SIG-M5 treated with dmso at 0.1 percent for 504 hours (cell line): Measurements from ENCODE around the gene ATP6V1G2.

ENCODE experiments used
- DNase-seq: peaks from one replicate; lab custom pipeline; 2025; ENCODE audit not compliant: unreplicated experiment; lab: John Stamatoyannopoulos, UW

Gene ATP6V1G2

GRCh38 chr6:31548544-31548873 lies 2.1 kb upstream of the ATP6V1G2 start:
- DNase-seq = no peak

DNA sequence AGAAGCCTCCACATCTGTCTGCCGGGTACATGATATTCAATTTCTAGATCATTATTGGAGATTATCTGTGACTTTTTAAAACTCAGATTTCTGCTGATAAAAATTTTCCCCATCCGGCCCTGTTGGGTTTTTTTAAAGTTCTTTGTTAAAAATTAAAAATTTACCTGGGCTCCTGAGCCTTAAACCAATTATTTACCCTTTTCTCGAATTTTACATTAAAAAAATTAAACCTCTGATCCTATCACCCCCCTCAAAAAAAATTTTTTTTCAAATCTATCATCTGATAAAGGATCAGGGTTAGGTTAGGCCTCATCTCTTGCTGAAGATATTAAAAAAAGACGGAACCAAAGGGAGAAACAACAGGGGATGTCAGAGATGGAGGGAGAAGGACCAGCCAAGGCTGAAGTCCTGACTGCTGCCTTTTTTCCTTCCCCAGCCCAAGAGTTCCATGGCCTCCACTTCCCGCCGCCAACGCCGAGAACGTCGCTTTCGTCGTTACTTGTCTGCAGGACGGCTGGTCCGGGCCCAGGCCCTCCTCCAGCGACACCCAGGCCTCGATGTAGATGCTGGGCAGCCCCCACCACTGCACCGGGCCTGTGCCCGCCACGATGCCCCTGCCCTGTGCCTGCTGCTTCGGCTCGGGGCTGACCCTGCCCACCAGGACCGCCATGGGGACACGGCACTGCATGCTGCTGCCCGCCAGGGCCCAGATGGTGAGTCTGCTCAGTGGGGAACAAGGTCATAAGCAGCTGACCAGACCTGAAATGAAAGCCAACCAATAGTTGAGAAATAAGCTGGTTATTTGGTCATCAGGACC lies 1.5 kb upstream of the ATP6V1G2 start:
- no peak for DNase-seq

GRCh38 chr6:31546958-31547726 lies 734 bp upstream of the ATP6V1G2 start, which contains the start of gene NFKBIL1:
Gene NFKBIL1 (plus strand): TSS chr6:31547608. CDS start chr6:31547695, 87 bp downstream.
- DNase-seq = peak; percentile 99

DNA sequence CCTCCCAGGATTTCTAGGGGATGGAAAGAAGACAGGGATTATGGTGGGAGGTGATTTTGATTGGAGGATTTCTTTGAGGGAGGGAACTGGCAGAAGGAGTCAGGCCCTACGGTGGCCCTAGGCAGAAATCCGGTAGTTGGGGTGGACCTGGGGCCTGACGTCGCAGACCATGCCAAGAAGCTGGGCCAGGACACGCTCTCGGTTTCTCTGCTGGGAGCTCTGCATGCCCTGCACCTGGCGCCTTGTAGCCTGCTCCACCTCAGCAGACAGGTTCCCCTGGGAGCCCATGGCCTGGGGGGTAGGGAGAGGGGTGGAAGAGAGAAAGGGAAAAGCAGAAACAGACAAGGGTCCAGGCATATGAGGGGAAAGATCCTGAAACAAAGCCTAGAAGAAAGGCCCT lies 1.1 kb downstream of the ATP6V1G2 start:
- DNase-seq = no peak

- no peak for DNase-seq
Measured at GRCh38 chr6:31544676-31545075, 1.7 kb downstream of the ATP6V1G2 start.

GRCh38 chr6:31543639-31544038 lies 2.8 kb downstream of the ATP6V1G2 start:
- no peak for DNase-seq

GRCh38 chr6:31541658-31542521 lies 4.5 kb downstream of the ATP6V1G2 start, which contains the start of gene DDX39B:
Gene DDX39B (minus strand): TSS chr6:31542003. CDS start chr6:31540532, 1,471 bp downstream.
- DNase-seq = peak; percentile 96

- DNase-seq = peak; percentile 77
Measured at GRCh38 chr6:31541059-31541657, 5.2 kb downstream of the ATP6V1G2 start.

GRCh38 chr6:31540640-31541039 lies 5.8 kb downstream of the ATP6V1G2 start:
- DNase-seq = no peak

DNA sequence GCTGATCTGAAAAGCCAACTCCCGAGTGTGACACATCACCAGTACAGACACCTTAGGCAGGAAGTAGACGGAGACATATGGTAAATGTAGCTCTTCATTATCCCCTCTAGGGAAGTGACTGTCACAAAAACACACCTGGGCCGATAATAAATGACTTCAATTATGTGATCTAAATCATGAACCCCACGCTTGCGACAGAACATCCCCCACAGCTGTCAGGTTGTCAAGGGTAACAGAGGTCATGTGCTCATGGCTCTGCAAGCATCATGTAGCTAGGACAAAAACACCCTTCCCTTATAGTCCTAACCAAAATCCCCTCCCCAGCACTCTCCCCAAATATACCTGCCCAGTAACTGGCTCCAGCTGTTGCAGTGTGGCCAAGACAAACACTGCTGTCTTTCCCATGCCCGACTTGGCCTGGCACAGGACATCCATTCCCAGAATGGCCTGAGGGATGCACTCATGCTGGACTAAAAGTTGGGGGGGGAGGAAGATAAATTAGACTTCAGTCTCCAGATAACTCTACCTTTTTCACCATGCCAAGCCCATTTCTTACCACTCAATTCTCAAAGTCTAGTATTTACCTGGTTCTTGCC lies 7.5 kb downstream of the ATP6V1G2 start:
- DNase-seq = no peak

GRCh38 chr6:31535538-31536324 lies 10.7 kb downstream of the ATP6V1G2 start:
- DNase-seq = no peak

- DNase-seq = no peak
Measured at GRCh38 chr6:31534521-31535040, 11.8 kb downstream of the ATP6V1G2 start.

DNA sequence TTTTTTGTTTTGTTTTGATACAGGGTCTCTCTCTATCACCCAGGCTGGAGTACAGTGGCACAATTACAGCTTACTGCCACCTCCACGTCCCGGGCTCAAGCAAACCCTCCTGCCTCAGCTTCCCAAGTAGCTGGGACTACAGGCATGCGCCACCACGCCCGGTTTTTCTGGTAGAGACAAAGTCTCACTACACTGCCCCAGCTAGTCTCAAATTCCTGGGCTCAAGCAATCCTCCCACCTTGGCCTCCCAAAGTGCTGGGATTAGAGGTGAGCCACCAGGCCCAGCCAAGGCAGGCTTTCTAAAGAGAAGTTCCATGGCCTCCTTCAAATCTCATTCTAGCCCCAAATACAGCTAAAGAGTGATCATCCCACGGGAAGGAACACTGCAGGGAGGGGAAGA lies 12.4 kb downstream of the ATP6V1G2 start:
- no peak for DNase-seq

- DNase-seq = no peak
Measured at GRCh38 chr6:31533455-31533841, 13.0 kb downstream of the ATP6V1G2 start.

- no peak for DNase-seq
Measured at GRCh38 chr6:31532644-31533454, 13.6 kb downstream of the ATP6V1G2 start.

- DNase-seq = no peak
Measured at GRCh38 chr6:31531771-31532643, 14.4 kb downstream of the ATP6V1G2 start.

DNA sequence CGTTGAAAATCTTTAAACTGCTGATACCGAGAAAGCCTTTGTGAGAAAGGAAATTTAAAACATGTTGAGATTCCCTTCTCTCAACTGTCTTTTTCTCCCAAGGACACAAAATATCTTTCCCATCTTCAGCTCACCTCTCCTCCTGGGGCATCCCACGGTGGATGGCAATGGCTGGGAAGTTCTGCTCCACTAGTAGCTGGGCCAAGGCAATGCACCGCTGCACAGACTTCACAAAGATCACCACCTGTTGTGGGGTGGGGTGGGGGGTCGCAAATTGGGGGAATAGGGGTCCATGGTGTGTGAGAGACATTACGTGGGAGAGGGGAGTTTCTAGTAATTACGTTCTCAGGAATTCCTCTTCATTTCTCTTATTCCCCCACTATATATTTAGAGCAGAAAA lies 15.2 kb downstream of the ATP6V1G2 start:
- DNase-seq = no peak

DNA sequence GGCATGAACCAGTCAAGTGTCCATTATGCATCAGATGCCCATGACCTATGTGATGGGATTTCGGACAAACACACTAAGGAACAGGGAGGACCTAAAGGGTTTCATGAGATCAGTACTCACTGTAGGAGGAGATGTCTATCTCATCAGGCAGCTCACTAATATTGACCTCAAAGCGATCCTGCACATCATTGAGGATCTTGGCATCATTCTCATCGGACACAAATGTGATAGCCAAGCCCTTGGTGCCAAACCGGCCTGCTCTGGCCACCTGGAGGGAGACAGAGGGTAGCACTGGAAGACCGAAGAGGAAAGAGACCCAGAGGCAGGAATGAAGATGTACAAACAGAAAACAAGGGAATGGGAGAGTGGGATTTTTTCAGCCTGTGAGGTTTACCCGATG lies 15.7 kb downstream of the ATP6V1G2 start:
- no peak for DNase-seq
